WTC11 (cell line): ENCODE data around the gene NOXO1. TPM values are rescaled to one million over a fixed set of nuclear protein-coding genes. Genes with fewer than 3 reads are reported as not detected.

Experiments used
- ATAC-seq: fragments of 200-7000 bp; cut with Tn5 transposase; 2 replicates; pipeline ENCODE4 v1.10.0; 2021; ENCODE audit warnings: mild to moderate bottlenecking, moderate library complexity
- CTCF ChIA-PET: fragments of 300-600 bp; sonication (Branson Sonifier 250); formaldehyde crosslinking; loops from one replicate; lab custom pipeline; 2021; ENCODE audit warnings: antibody characterized with exemption; lab: Charles Lee
- POLR2A ChIA-PET: fragments of 350-600 bp; sonication (Branson Sonifier 250); formaldehyde crosslinking; loops from one replicate; lab custom pipeline; 2021; ENCODE audit warnings: antibody characterized with exemption; lab: Charles Lee
- DNase-seq: peaks from one replicate; pipeline ENCODE4 v3.0.0; 2021; ENCODE audit warnings: low spot score
- H3K27ac Mint-ChIP-seq: 2 replicates; pipeline ENCODE4 v1.8.0; 2021; ENCODE audit warnings: mixed read lengths
- H3K27me3 Mint-ChIP-seq: 2 replicates; pipeline ENCODE4 v1.8.0; 2021; ENCODE audit warnings: low read depth, mild to moderate bottlenecking, moderate library complexity, mixed read lengths
- H3K36me3 Mint-ChIP-seq: 2 replicates; pipeline ENCODE4 v1.8.0; 2021; ENCODE audit warnings: mixed read lengths
- H3K4me1 Mint-ChIP-seq: 2 replicates; pipeline ENCODE4 v1.8.0; 2022; ENCODE audit warnings: mixed read lengths
- H3K4me3 Mint-ChIP-seq: 2 replicates; pipeline ENCODE4 v1.8.0; 2021; ENCODE audit warnings: mild to moderate bottlenecking, moderate library complexity, mixed read lengths
- H3K9me3 Mint-ChIP-seq: 2 replicates; pipeline ENCODE4 v1.8.0; 2021; ENCODE audit warnings: mixed read lengths
- CREB1 ChIP-seq: sonication (generic); formaldehyde crosslinking; IDR thresholded peaks from 2 replicates; pipeline ENCODE4 v1.8.0; 2023; ENCODE audit warnings: mild to moderate bottlenecking, missing genetic modification reagents
- CREM ChIP-seq: sonication (generic); formaldehyde crosslinking; IDR thresholded peaks from 2 replicates; pipeline ENCODE4 v1.8.1; 2022; ENCODE audit warnings: mild to moderate bottlenecking, missing genetic modification reagents, moderate library complexity
- CTCF ChIP-seq: fragments of 200-600 bp; IDR thresholded peaks from 2 replicates; pipeline ENCODE4 v1.8.0; 2022; ENCODE audit warnings: antibody characterized with exemption
- ELF4 ChIP-seq: sonication (generic); formaldehyde crosslinking; IDR thresholded peaks from 2 replicates; pipeline ENCODE4 v1.8.1; 2022; ENCODE audit warnings: low read depth, mild to moderate bottlenecking, moderate library complexity, missing genetic modification reagents
- IRF1 ChIP-seq: sonication (generic); formaldehyde crosslinking; IDR thresholded peaks from 2 replicates; pipeline ENCODE4 v1.8.0; 2023; ENCODE audit warnings: missing genetic modification reagents
- NFE2L1 ChIP-seq: sonication (generic); formaldehyde crosslinking; IDR thresholded peaks from 2 replicates; pipeline ENCODE4 v1.8.1; 2023; ENCODE audit warnings: missing genetic modification reagents
- OVOL2 ChIP-seq: fragments of 250-450 bp; sonication (Bioruptor Pico); IDR thresholded peaks from 2 replicates; pipeline ENCODE4 v1.9.0; 2021; ENCODE audit warnings: mild to moderate bottlenecking, borderline replicate concordance
- TCF7 ChIP-seq: sonication (generic); formaldehyde crosslinking; IDR thresholded peaks from 2 replicates; pipeline ENCODE4 v1.8.0; 2022; ENCODE audit warnings: mild to moderate bottlenecking, low read depth, missing genetic modification reagents, moderate library complexity
- ZMAT4 ChIP-seq: fragments of 250-450 bp; sonication (Bioruptor Pico); IDR thresholded peaks from 2 replicates; pipeline ENCODE4 v1.9.0; 2021; ENCODE audit warnings: mild to moderate bottlenecking
- ZNF671 ChIP-seq: fragments of 250-450 bp; sonication (Bioruptor Pico); IDR thresholded peaks from 2 replicates; pipeline ENCODE4 v1.8.0; 2021; ENCODE audit warnings: mild to moderate bottlenecking
- ZSCAN18 ChIP-seq: fragments of 250-450 bp; sonication (Bioruptor Pico); IDR thresholded peaks from 2 replicates; pipeline ENCODE4 v2.1.2; 2022; ENCODE audit warnings: mild to moderate bottlenecking, moderate library complexity
- total RNA-seq: library from RNA; stranded (reverse); gene quantifications from 3 replicates; pipeline ENCODE4 v1.2.3, GENCODE V29; 2021
- TF ChIP-seq, protein P1 (sequence below): sonication (generic); formaldehyde crosslinking; IDR thresholded peaks from 2 replicates; pipeline ENCODE4 v1.8.0; 2022; ENCODE audit warnings: mild to moderate bottlenecking, missing genetic modification reagents
- TF ChIP-seq, protein P2 (sequence below): sonication (generic); formaldehyde crosslinking; IDR thresholded peaks from 2 replicates; pipeline ENCODE4 v1.8.1; 2022; ENCODE audit warnings: low read depth, missing genetic modification reagents, borderline replicate concordance
- TF ChIP-seq, protein P3 (sequence below): sonication (generic); formaldehyde crosslinking; conservative IDR thresholded peaks from 2 replicates; pipeline ENCODE4 v1.8.1; 2023; ENCODE audit warnings: mild to moderate bottlenecking, low read depth, missing genetic modification reagents, moderate library complexity

NOXO1 gene
- total RNA-seq, 1 experiment from 2014 or later = 5.7 TPM

DNA sequence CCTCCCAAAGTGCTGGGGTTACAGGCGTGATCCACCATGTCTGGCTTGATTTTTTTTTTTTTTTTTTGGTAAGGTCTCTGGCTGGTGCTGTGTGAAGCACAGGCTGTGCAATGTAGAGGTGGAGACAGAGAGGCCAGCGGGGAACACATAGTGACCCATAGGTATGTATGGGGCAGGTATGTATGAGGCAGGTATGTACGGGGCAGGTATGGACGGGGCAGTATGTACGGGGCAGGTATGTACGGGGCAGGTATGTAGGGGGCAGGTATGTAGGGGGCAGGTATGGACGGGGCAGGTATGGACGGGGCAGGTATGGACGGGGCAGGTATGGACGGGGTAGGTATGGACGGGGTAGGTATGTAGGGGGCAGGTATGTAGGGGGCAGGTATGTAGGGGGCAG, 31.8 kb downstream of the NOXO1 start:
- Mint-ChIP-seq H3K4me1 (peaks cover 6% of the 10 kb centered on the region), H3K27ac (no peak overlapping the region)
- DNase-seq = no peak
- TF ChIP-seq, protein P1, sequence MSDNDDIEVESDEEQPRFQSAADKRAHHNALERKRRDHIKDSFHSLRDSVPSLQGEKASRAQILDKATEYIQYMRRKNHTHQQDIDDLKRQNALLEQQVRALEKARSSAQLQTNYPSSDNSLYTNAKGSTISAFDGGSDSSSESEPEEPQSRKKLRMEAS = no peak
- TF ChIP-seq CTCF = no peak
- TF ChIP-seq OVOL2 (CRISPR knock-in tag) = no peak
- no peak for TF ChIP-seq CREB1 (CRISPR knock-in tag)
- no peak for TF ChIP-seq ZSCAN18
- no peak for TF ChIP-seq CREM (CRISPR knock-in tag)
- TF ChIP-seq ZMAT4 (CRISPR knock-in tag) = no peak
- no peak for TF ChIP-seq TCF7 (CRISPR knock-in tag)
- TF ChIP-seq, protein P2, sequence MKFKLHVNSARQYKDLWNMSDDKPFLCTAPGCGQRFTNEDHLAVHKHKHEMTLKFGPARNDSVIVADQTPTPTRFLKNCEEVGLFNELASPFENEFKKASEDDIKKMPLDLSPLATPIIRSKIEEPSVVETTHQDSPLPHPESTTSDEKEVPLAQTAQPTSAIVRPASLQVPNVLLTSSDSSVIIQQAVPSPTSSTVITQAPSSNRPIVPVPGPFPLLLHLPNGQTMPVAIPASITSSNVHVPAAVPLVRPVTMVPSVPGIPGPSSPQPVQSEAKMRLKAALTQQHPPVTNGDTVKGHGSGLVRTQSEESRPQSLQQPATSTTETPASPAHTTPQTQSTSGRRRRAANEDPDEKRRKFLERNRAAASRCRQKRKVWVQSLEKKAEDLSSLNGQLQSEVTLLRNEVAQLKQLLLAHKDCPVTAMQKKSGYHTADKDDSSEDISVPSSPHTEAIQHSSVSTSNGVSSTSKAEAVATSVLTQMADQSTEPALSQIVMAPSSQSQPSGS (CRISPR knock-in tag) = no peak
- TF ChIP-seq, all 79 proteins: peak for 0
- no peak for ATAC-seq
- Mint-ChIP-seq H3K9me3 (no peaks in the 10 kb centered on the region), H3K4me3 (no peak overlapping the region), H3K36me3 (no peaks in the 10 kb centered on the region), H3K27me3 (peaks cover 11% of the 10 kb centered on the region; the same call in 1 of the 2 replicates)
- CTCF ChIA-PET = interaction anchor here (1.0 kb wide), 1 partner anchor 20 kb away, joined by 3 read pairs; no protein-coding TSS in a partner anchor
- POLR2A ChIA-PET = no interaction called here

DNA sequence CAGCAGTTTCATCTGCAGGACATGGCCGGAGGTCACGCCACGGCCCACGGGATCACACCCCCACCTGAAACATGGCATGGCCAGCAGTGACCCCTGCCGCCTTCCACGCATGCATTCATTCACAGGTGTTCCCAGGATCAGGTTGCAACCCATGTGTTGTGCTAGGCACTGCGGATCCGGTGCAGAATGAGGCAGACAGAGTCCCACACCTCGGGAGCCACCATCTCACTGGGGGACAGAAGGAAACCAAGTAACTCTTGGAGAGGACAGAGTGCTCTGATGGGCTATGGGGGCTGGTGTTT, 33.9 kb downstream of the NOXO1 start:
- no peaks in the 10 kb centered on the region for H3K9me3 Mint-ChIP-seq
- H3K4me1 Mint-ChIP-seq = peaks cover 13% of the 10 kb centered on the region
- H3K27me3 Mint-ChIP-seq = peaks cover 17% of the 10 kb centered on the region
- ChIA-PET POLR2A (interaction anchor here (1.9 kb wide), 1 partner anchor 17 kb away, joined by 6 read pairs; the partner anchor contains the start of gene RPS2), CTCF (interaction anchor here (0.6 to 2.8 kb wide), 7 partner anchors 12 to 123 kb away, joined by 3 to 13 read pairs (median 4); no protein-coding TSS in a partner anchor)
- ATAC-seq = no peak
- H3K27ac Mint-ChIP-seq = no peak overlapping the region
- no peak overlapping the region for H3K4me3 Mint-ChIP-seq
- no peaks in the 10 kb centered on the region for H3K36me3 Mint-ChIP-seq
- DNase-seq = no peak
- no peak for TF ChIP-seq IRF1
- TF ChIP-seq, protein P3, sequence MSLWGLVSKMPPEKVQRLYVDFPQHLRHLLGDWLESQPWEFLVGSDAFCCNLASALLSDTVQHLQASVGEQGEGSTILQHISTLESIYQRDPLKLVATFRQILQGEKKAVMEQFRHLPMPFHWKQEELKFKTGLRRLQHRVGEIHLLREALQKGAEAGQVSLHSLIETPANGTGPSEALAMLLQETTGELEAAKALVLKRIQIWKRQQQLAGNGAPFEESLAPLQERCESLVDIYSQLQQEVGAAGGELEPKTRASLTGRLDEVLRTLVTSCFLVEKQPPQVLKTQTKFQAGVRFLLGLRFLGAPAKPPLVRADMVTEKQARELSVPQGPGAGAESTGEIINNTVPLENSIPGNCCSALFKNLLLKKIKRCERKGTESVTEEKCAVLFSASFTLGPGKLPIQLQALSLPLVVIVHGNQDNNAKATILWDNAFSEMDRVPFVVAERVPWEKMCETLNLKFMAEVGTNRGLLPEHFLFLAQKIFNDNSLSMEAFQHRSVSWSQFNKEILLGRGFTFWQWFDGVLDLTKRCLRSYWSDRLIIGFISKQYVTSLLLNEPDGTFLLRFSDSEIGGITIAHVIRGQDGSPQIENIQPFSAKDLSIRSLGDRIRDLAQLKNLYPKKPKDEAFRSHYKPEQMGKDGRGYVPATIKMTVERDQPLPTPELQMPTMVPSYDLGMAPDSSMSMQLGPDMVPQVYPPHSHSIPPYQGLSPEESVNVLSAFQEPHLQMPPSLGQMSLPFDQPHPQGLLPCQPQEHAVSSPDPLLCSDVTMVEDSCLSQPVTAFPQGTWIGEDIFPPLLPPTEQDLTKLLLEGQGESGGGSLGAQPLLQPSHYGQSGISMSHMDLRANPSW (CRISPR knock-in tag) = no peak
- no peak for TF ChIP-seq ZNF671 (CRISPR knock-in tag)
- no peak for TF ChIP-seq ELF4 (CRISPR knock-in tag)
- no peak for TF ChIP-seq NFE2L1
